HG02571 (cell line): Measurements from ENCODE around the gene UBXN6.

Source experiments
- ATAC-seq: cut with Tn5 transposase; IDR thresholded peaks from one replicate; pipeline ENCODE4 v1.9.1; 2021; ENCODE audit warnings: mild to moderate bottlenecking, moderate library complexity; ENCODE audit not compliant: unreplicated experiment

Gene UBXN6

GRCh38 chr19:4456843-4457653 lies 546 bp downstream of the UBXN6 start:
- peak; percentile 15 for ATAC-seq

- no peak for ATAC-seq
Measured at GRCh38 chr19:4456476-4456842, 1.1 kb downstream of the UBXN6 start.

GRCh38 chr19:4455719-4456475 lies 1.7 kb downstream of the UBXN6 start:
- no peak for ATAC-seq

- ATAC-seq = no peak
Measured at GRCh38 chr19:4454747-4455718, 2.6 kb downstream of the UBXN6 start.

GRCh38 chr19:4453232-4454179 lies 4.1 kb downstream of the UBXN6 start:
- ATAC-seq = no peak

- no peak for ATAC-seq
Measured at GRCh38 chr19:4452230-4452990, 5.2 kb downstream of the UBXN6 start.

GRCh38 chr19:4449639-4450028 lies 8.0 kb downstream of the UBXN6 start:
- ATAC-seq = no peak

- ATAC-seq = no peak
Measured at GRCh38 chr19:4449022-4449638, 8.5 kb downstream of the UBXN6 start.

- ATAC-seq = no peak
Measured at GRCh38 chr19:4448147-4448985, 9.2 kb downstream of the UBXN6 start.

GRCh38 chr19:4447327-4448146 lies 10.1 kb downstream of the UBXN6 start:
- no peak for ATAC-seq

- ATAC-seq = no peak
Measured at GRCh38 chr19:4446704-4447200, 10.8 kb downstream of the UBXN6 start.

GRCh38 chr19:4445963-4446703 lies 11.5 kb downstream of the UBXN6 start:
- no peak for ATAC-seq

- ATAC-seq = no peak
Measured at GRCh38 chr19:4444765-4445741, 12.5 kb downstream of the UBXN6 start.

- no peak for ATAC-seq
Measured at GRCh38 chr19:4443966-4444764, 13.4 kb downstream of the UBXN6 start.
